Measurements from ENCODE around the gene ACD. TPM values are rescaled to one million over a fixed set of nuclear protein-coding genes. Genes with fewer than 3 reads are reported as not detected.
A peak's percentile ranks its signal among the peaks of the same experiment; 100 is the strongest.

ACD gene
- total and polyA plus RNA-seq, 9 of the 15 experiments (the other 6 are each of a cell fraction or from before 2014, with no cell fraction given) = 4.2 to 47.4 (median 19.2) TPM

- TF ChIP-seq SREBF2 (CRISPR knock-in tag; IDR thresholded peaks at IDR 0.05) (no peak), GABPB1 (CRISPR knock-in tag; IDR thresholded peaks at IDR 0.05) (peak; percentile 92), ZNF174 (CRISPR knock-in tag; IDR thresholded peaks at IDR 0.05) (no peak), KAT8 (IDR thresholded peaks at IDR 0.05; ENCODE audit: low read depth) (no peak), REST (IDR thresholded peaks at IDR 0.05; ENCODE audit: borderline replicate concordance) (no peak), REST (CRISPR knock-in tag; IDR thresholded peaks at IDR 0.05; ENCODE audit: low read depth) (no peak), CTBP1 (IDR thresholded peaks at IDR 0.05; ENCODE audit: borderline replicate concordance) (no peak), GABPA (tag; conservative IDR thresholded peaks at IDR 0.05; ENCODE audit: low read depth) (peak; percentile 94), HMGN3 (IDR thresholded peaks at IDR 0.05; ENCODE audit: borderline replicate concordance, extremely low read depth, insufficient read length, low read depth, low read length) (peak; percentile 73), RUNX1 (IDR thresholded peaks at IDR 0.05; ENCODE audit: low read depth) (no peak), SETDB1 (IDR thresholded peaks at IDR 0.05; ENCODE audit: low read length) (no peak), CBFA2T2 (conservative IDR thresholded peaks at IDR 0.05) (no peak), LCOR (CRISPR knock-in tag; IDR thresholded peaks at IDR 0.05) (0 out of 2 replicates have a peak, but pooled peaks have one; percentile 11), MIER1 (IDR thresholded peaks at IDR 0.05; ENCODE audit: low read depth) (no peak), MAX (CRISPR knock-in tag; IDR thresholded peaks at IDR 0.05) (no peak), TFAM (CRISPR knock-in tag; conservative IDR thresholded peaks at IDR 0.05) (no peak), NCOR1 (IDR thresholded peaks at IDR 0.05) (no peak), JUN (IDR thresholded peaks at IDR 0.05; ENCODE audit: borderline replicate concordance, low read depth, low read length) (no peak), JUN (CRISPR knock-in tag; IDR thresholded peaks at IDR 0.05; ENCODE audit: borderline replicate concordance) (no peak), POLR3A (IDR thresholded peaks at IDR 0.05; ENCODE audit: borderline replicate concordance, extremely low read depth, insufficient read depth, insufficient read length) (no peak), CREM (IDR thresholded peaks at IDR 0.05; ENCODE audit: low read depth) (peak; percentile 47; the same call in 1 of the 2 replicates), BACH1 (tag; IDR thresholded peaks at IDR 0.05) (no peak)
Measured at GRCh38 chr16:67666559-67667452, 6.7 kb upstream of the ACD start, which contains the start of the genes C16orf86 and ENKD1 (continued).

Data from K562 (cell line).